Measurements from ENCODE around the gene ATF6. TPM values are rescaled to one million over a fixed set of nuclear protein-coding genes. Genes with fewer than 3 reads are reported as not detected.

The ATF6 gene
- total RNA-seq (2022; extraction: Qiagen RNA extraction) = 13.5 to 16.6 TPM (median 14.5 TPM) in 5 replicates

GRCh38 chr1:161766102-161766981 is at the start of gene ATF6:
Gene ATF6 (plus strand): TSS chr1:161766320. CDS start chr1:161766361, 41 bp downstream.

DNA sequence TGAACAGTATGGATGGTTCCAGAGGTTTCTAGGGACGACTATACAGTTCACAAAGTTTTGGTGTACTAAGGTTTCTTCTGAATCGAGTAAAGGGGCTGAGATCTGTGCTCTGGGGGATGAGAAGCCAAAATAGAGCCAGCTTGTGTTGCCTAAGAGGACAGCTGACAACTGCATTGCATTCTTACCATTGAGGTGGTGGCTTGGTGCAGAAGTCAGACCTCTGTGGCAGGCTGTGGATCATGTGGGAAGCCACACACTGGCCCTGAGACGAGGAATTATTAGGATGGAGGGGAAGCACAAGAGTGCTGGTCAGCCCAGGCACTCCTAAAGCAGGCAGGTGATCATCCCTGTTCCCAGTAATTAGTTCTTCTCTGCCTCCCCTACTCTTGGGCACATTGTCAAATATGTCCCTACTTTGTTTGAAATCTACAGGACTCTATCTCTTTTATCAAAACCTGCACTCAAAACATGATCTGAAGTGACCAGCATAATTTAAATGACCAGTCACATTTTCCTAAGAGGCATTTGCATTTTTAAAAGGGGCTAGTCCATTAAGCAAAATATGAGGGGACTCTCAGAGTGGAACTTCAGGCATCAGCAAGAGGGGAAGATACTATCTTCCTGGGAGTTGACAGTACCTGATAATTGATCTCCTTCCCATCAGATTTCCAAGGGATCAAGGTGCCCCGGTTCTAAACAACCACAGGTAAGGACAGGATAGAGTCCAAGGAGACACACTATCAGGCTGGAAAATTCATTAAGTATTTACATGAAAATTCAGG is 45.0 kb upstream of the ATF6 start, which contains the start of gene FCRLB:
Gene FCRLB, plus strand, starts transcription at position 589 of the 782 bp plus-strand sequence. CDS start 1,129 bp downstream, outside the sequence.

GRCh38 chr1:161749509-161750407 is 16.4 kb upstream of the ATF6 start, which contains the start of gene DUSP12:
Gene DUSP12 (plus strand): TSS chr1:161749786. CDS start chr1:161749802, 16 bp downstream.

Other genes with a start within 250 kb of the ATF6 start
- 1.4 to 7.1 TPM (median 1.8 TPM) in 5 replicates for gene HSPA6, start 241.8 kb upstream of the ATF6 start, total RNA-seq (2022; extraction: Qiagen RNA extraction)
- gene FCGR3A, start 216.5 kb upstream of the ATF6 start, total RNA-seq (2022; extraction: Qiagen RNA extraction) = not detected in 5 replicates
- not detected in 5 replicates for gene FCGR3B, start 135.1 kb upstream of the ATF6 start, total RNA-seq (2022; extraction: Qiagen RNA extraction)
- gene FCGR2B, start 103.2 kb upstream of the ATF6 start, total RNA-seq (2022; extraction: Qiagen RNA extraction) = not detected in 5 replicates
- 0.05 to 0.08 TPM in 2 of 5 replicates, not detected in the others for gene FCRLA, start 59.1 kb upstream of the ATF6 start, total RNA-seq (2022; extraction: Qiagen RNA extraction)
- gene FCRLB, start 44.8 kb upstream of the ATF6 start, total RNA-seq (2022; extraction: Qiagen RNA extraction) = 1.5 to 1.8 TPM (median 1.7 TPM) in 5 replicates
- gene DUSP12, start 16.5 kb upstream of the ATF6 start, total RNA-seq (2022; extraction: Qiagen RNA extraction) = 43.5 to 55.0 TPM (median 46.2 TPM) in 5 replicates

All from A549 treated with Hydrocortisone at 1 μM for 4 hours (cell line).